Activated CD8-positive, alpha-beta memory T cell treated with anti-CD3 and anti-CD28 coated beads for 1 hour (primary cell): ENCODE measurements around the gene MICAL3.

Source experiments
- DNase-seq, 2 donors: peaks; one replicate each; pipeline ENCODE4 v3.0.0-alpha.2; 2020; ENCODE audit warnings: low read depth in 1 of 2; ENCODE audit errors: extremely low read depth in 1 of 2

Gene MICAL3

GRCh38 chr22:17873804-17874203, 150.6 kb downstream of the MICAL3 start:
- DNase-seq: no peak

- no peak for DNase-seq
Measured at GRCh38 chr22:17873116-17873515, 151.2 kb downstream of the MICAL3 start.

GRCh38 chr22:17872471-17872870, 151.9 kb downstream of the MICAL3 start:
- no peak for DNase-seq

GRCh38 chr22:17871726-17872458, 152.5 kb downstream of the MICAL3 start:
- no peak for DNase-seq

- DNase-seq: no peak
Measured at GRCh38 chr22:17870407-17870806, 154.0 kb downstream of the MICAL3 start.

GRCh38 chr22:17869285-17870096, 154.9 kb downstream of the MICAL3 start:
- DNase-seq: no peak

GRCh38 chr22:17868771-17869170, 155.6 kb downstream of the MICAL3 start:
- no peak for DNase-seq

- no peak for DNase-seq
Measured at GRCh38 chr22:17867160-17867785, 157.1 kb downstream of the MICAL3 start.

- DNase-seq: no peak
Measured at GRCh38 chr22:17866621-17867020, 157.7 kb downstream of the MICAL3 start.

- DNase-seq: no peak
Measured at GRCh38 chr22:17866127-17866526, 158.2 kb downstream of the MICAL3 start.

- DNase-seq: no peak
Measured at GRCh38 chr22:17865183-17866055, 158.9 kb downstream of the MICAL3 start.

- DNase-seq: no peak
Measured at GRCh38 chr22:17864398-17865182, 159.8 kb downstream of the MICAL3 start.

- no peak for DNase-seq
Measured at GRCh38 chr22:17862646-17863181, 161.6 kb downstream of the MICAL3 start.

- DNase-seq: no peak
Measured at GRCh38 chr22:17861909-17862308, 162.5 kb downstream of the MICAL3 start.

GRCh38 chr22:17860220-17860965, 164.0 kb downstream of the MICAL3 start:
- DNase-seq: no peak

- no peak for DNase-seq
Measured at GRCh38 chr22:17858033-17858432, 166.3 kb downstream of the MICAL3 start.

GRCh38 chr22:17855572-17856290, 168.6 kb downstream of the MICAL3 start:
- no peak for DNase-seq

- DNase-seq: no peak
Measured at GRCh38 chr22:17853073-17853472, 171.3 kb downstream of the MICAL3 start.
